RWPE1 (cell line): ENCODE measurements around the gene MYRIP.

Experiments used
- CTCF ChIA-PET: fragments of 350-600 bp; sonication (Branson Sonifier 250); formaldehyde crosslinking; extraction: SDS; loops from one replicate; lab custom pipeline; 2021; lab: Yijun Ruan, JAX
- POLR2A ChIA-PET: fragments of 400-600 bp; formaldehyde crosslinking; extraction: SDS; loops from one replicate; lab custom pipeline; 2020; ENCODE audit warnings: antibody characterized with exemption; ENCODE audit not compliant: low non-redundant PET; lab: Yijun Ruan, JAX
- DNase-seq: peaks from one replicate; pipeline ENCODE4 v3.0.0; 2012; ENCODE audit warnings: low spot score
- H3K27ac ChIP-seq: fragments of 450-650 bp; 2 replicates; pipeline ENCODE4 v1.5.1; 2017
- CTCF ChIP-seq: fragments of 450-650 bp; conservative IDR thresholded peaks from 2 replicates; pipeline ENCODE4 v1.5.1; 2017; ENCODE audit warnings: low read depth, mild to moderate bottlenecking

Gene MYRIP

GRCh38 chr3:39937874-39938273 lies 128.5 kb downstream of the MYRIP start:
- DNase-seq = no peak
- no peak overlapping the region for H3K27ac ChIP-seq
- ChIA-PET CTCF (no interaction called here), POLR2A (no interaction called here)
- no peak for TF ChIP-seq CTCF

GRCh38 chr3:39941931-39942330 lies 132.5 kb downstream of the MYRIP start:
- DNase-seq = no peak
- POLR2A ChIA-PET = no interaction called here
- CTCF ChIA-PET = no interaction called here
- no peak overlapping the region for H3K27ac ChIP-seq
- TF ChIP-seq CTCF = no peak

- DNase-seq = no peak
- no peak overlapping the region for H3K27ac ChIP-seq
- POLR2A ChIA-PET = no interaction called here
- TF ChIP-seq CTCF = no peak
- CTCF ChIA-PET = no interaction called here
These were observed 151.2 kb downstream of the MYRIP start for GRCh38 chr3:39960515-39961191.

- ChIA-PET POLR2A (no interaction called here), CTCF (no interaction called here)
- DNase-seq = no peak
- H3K27ac ChIP-seq = no peak overlapping the region
- TF ChIP-seq CTCF = no peak
These were observed 151.8 kb downstream of the MYRIP start for GRCh38 chr3:39961230-39961629.

- no peak for DNase-seq
- ChIA-PET POLR2A (no interaction called here), CTCF (no interaction called here)
- no peak overlapping the region for H3K27ac ChIP-seq
- no peak for TF ChIP-seq CTCF
These were observed 153.2 kb downstream of the MYRIP start for GRCh38 chr3:39962581-39962980.

GRCh38 chr3:39965461-39965860 lies 156.1 kb downstream of the MYRIP start:
- POLR2A ChIA-PET = no interaction called here
- no peak for TF ChIP-seq CTCF
- no peak overlapping the region for H3K27ac ChIP-seq
- CTCF ChIA-PET = no interaction called here
- no peak for DNase-seq
